Karpas-422 (cell line): Measurements from ENCODE around the gene BCL3. TPM values are rescaled to one million over a fixed set of nuclear protein-coding genes. Genes with fewer than 3 reads are reported as not detected.
"Not testable (repeated sequence)": the region's sequence is repeated elsewhere in the genome, so short reads cannot be mapped to it uniquely, and the experiment has no call there.

Experiments
- DNase-seq: peaks from one replicate; pipeline ENCODE4 v3.0.0-alpha.2; 2015
- H2AFZ ChIP-seq: fragments of 200-600 bp; sonication (generic); 2 replicates; pipeline ENCODE4 v1.6.1; 2014; ENCODE audit warnings: antibody characterized with exemption, low read length, mixed read lengths
- H3K27ac ChIP-seq: fragments of 200-600 bp; sonication (generic); 2 replicates; pipeline ENCODE4 v1.5.1; 2014; ENCODE audit warnings: mild to moderate bottlenecking, low read length, moderate library complexity
- H3K27me3 ChIP-seq: fragments of 200-600 bp; sonication (generic); 2 replicates; pipeline ENCODE4 v1.6.1; 2014; ENCODE audit warnings: low read length, mixed read lengths
- H3K36me3 ChIP-seq: fragments of 200-600 bp; sonication (generic); 2 replicates; pipeline ENCODE4 v1.6.1; 2014; ENCODE audit warnings: low read length, mixed read lengths; ENCODE audit not compliant: insufficient read depth
- H3K4me1 ChIP-seq: fragments of 200-600 bp; sonication (generic); 2 replicates; pipeline ENCODE4 v1.6.1; 2014; ENCODE audit warnings: mild to moderate bottlenecking, low read length, mixed read lengths
- H3K4me2 ChIP-seq: fragments of 200-600 bp; sonication (generic); 2 replicates; pipeline ENCODE4 v1.6.1; 2014; ENCODE audit warnings: low read length, low read depth, mild to moderate bottlenecking; ENCODE audit not compliant: poor library complexity, severe bottlenecking
- H3K4me3 ChIP-seq: fragments of 200-600 bp; sonication (generic); 2 replicates; pipeline ENCODE4 v1.5.1; 2014; ENCODE audit warnings: mild to moderate bottlenecking, antibody characterized with exemption, low read length, mixed read lengths
- H3K79me2 ChIP-seq: fragments of 200-600 bp; sonication (generic); 2 replicates; pipeline ENCODE4 v1.6.1; 2014; ENCODE audit warnings: mild to moderate bottlenecking, low read length, mixed read lengths
- H3K9ac ChIP-seq: fragments of 200-600 bp; sonication (generic); 2 replicates; pipeline ENCODE4 v1.6.0; 2014; ENCODE audit warnings: low read length
- H3K9me2 ChIP-seq: fragments of 200-600 bp; sonication (generic), shearing (Covaris generic); replicated peaks from 2 replicates; pipeline ENCODE4 v1.6.0; 2014; ENCODE audit warnings: mild to moderate bottlenecking, low read length, moderate library complexity; ENCODE audit not compliant: insufficient read depth
- H3K9me3 ChIP-seq: fragments of 300-700, 200-600 bp; sonication (generic); 2 replicates; pipeline ENCODE4 v1.6.1; 2014; ENCODE audit warnings: low read length, mixed read lengths
- H4K20me1 ChIP-seq: fragments of 200-600 bp; sonication (generic); 2 replicates; pipeline ENCODE4 v1.6.1; 2014; ENCODE audit warnings: mild to moderate bottlenecking, antibody characterized with exemption, low read length, low read depth; ENCODE audit not compliant: insufficient read depth
- total RNA-seq: library from RNA; depleted of rRNA; stranded (reverse); fragments of >200 nt; shearing (Covaris generic); gene quantifications from 2 replicates; pipeline ENCODE4 v1.2.3, GENCODE V29; 2014; ENCODE audit warnings: low replicate concordance

Gene BCL3
- total RNA-seq, 1 experiment from 2014 or later: not detected

DNA sequence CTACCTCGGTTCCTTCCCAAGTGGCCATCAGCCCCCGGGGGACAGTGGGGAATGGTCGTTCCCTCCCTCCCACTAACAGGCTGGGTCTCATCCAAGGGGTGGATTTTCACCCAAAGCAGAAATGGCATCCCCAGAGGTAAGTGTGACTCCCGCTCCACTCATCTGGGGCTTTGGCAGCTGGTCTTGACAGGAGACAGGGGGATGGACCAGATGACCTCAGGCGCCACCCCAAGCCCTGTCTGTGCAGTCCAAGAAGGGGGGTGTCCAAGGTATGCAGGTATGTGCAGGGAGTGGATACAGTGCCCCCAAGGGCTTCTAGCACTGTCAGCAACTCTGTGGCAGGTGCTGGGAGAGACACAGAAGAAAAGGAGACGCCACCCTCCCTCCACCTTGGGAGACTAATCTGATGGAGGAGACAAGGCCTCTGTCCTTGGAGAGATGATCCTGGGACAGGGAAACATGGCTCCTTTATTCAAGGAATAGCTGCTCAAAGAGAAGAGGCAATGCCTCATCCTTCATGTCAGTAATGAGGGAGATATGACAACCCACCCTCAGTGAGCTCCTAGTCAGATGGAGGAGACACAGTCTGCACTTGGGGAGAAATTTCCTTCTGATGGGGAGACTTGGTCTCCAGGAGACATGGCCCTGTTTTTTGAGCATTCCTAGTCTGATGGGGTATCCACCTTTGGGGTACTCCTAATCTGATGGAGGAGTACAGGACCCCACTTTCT is 41.8 kb upstream of the BCL3 start:
- Histone ChIP-seq H3K4me1 (no peaks in the 10 kb centered on the region), H2AFZ (no peak overlapping the region), H3K9ac (no peak overlapping the region), H3K4me3 (no peak overlapping the region), H3K36me3 (no peaks in the 10 kb centered on the region), H3K9me2 (no peaks in the 10 kb centered on the region), H3K27me3 (no peaks in the 10 kb centered on the region), H3K9me3 (no peaks in the 10 kb centered on the region), H3K27ac (no peak overlapping the region), H3K79me2 (no peaks in the 10 kb centered on the region), H3K4me2 (no peak overlapping the region), H4K20me1 (no peaks in the 10 kb centered on the region)
- no peak for DNase-seq

GRCh38 chr19:44707794-44708193 is 40.7 kb upstream of the BCL3 start:
- Histone ChIP-seq H2AFZ (no peak overlapping the region), H3K27ac (no peak overlapping the region), H3K9me2 (no peaks in the 10 kb centered on the region), H3K4me3 (no peak overlapping the region), H3K4me2 (no peak overlapping the region), H3K9ac (no peak overlapping the region), H3K4me1 (no peaks in the 10 kb centered on the region), H3K36me3 (no peaks in the 10 kb centered on the region), H4K20me1 (no peaks in the 10 kb centered on the region), H3K79me2 (no peaks in the 10 kb centered on the region), H3K9me3 (no peaks in the 10 kb centered on the region), H3K27me3 (no peaks in the 10 kb centered on the region)
- no peak for DNase-seq

- H3K4me2 ChIP-seq: no peak overlapping the region
- H2AFZ ChIP-seq: no peak overlapping the region
- H3K9me3 ChIP-seq: no peaks in the 10 kb centered on the region
- no peak overlapping the region for H3K4me3 ChIP-seq
- H4K20me1 ChIP-seq: no peaks in the 10 kb centered on the region
- no peaks in the 10 kb centered on the region for H3K9me2 ChIP-seq
- H3K79me2 ChIP-seq: no peaks in the 10 kb centered on the region
- no peak for DNase-seq
- H3K36me3 ChIP-seq: no peaks in the 10 kb centered on the region
- H3K27me3 ChIP-seq: no peaks in the 10 kb centered on the region
- H3K9ac ChIP-seq: no peak overlapping the region
- no peak overlapping the region for H3K27ac ChIP-seq
- no peaks in the 10 kb centered on the region for H3K4me1 ChIP-seq
Measured at GRCh38 chr19:44708940-44709339, 39.6 kb upstream of the BCL3 start.

DNA sequence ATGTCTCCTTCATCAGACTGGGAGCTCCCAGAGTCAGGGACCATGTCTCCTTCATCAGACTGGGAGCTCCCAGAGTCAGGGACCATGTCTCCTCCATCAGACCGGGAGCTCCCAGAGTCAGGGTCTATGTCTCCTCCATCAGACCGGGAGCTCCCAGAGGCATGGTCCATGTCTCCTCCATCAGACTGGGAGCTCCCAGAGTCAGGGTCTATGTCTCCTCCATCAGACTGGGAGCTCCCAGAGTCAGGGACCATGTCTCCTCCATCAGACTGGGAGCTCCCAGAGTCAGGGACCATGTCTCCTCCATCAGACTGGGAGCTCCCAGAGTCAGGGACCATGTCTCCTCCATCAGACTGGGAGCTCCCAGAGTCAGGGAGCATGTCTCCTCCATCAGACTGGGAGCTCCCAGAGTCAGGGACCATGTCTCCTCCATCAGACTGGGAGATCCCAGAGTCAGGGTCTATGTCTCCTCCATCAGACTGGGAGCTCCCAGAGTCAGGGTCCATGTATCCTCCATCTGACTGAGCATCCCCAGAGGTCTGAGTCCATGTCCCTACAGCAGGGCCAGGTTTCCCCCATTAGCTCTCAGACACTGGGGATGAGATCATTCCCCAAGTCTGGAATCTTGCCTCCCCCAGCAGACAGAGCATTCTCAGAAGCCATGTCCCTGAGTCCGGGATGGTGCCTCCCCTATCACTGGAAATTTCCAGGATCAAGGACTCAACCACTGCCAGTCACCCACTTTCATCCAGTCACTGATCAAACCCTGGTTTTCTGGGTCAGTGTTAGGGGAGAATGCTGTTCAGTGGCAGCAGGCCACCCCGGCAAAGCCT is 38.9 kb upstream of the BCL3 start:
- not testable (repeated sequence) for H2AFZ ChIP-seq, H3K27me3 ChIP-seq, H3K9me2 ChIP-seq, H4K20me1 ChIP-seq, H3K27ac ChIP-seq, H3K79me2 ChIP-seq, H3K9ac ChIP-seq, DNase-seq, H3K4me2 ChIP-seq, H3K36me3 ChIP-seq, H3K4me1 ChIP-seq, H3K9me3 ChIP-seq, H3K4me3 ChIP-seq

GRCh38 chr19:44710483-44710882 is 38.0 kb upstream of the BCL3 start:
- H3K9ac ChIP-seq: no peak overlapping the region
- no peak overlapping the region for H3K4me2 ChIP-seq
- H3K4me1 ChIP-seq: no peaks in the 10 kb centered on the region
- no peaks in the 10 kb centered on the region for H4K20me1 ChIP-seq
- H3K9me3 ChIP-seq: peaks cover 7% of the 10 kb centered on the region
- H3K9me2 ChIP-seq: no peaks in the 10 kb centered on the region
- no peaks in the 10 kb centered on the region for H3K27me3 ChIP-seq
- no peaks in the 10 kb centered on the region for H3K36me3 ChIP-seq
- no peak for DNase-seq
- no peak overlapping the region for H3K27ac ChIP-seq
- H3K79me2 ChIP-seq: no peaks in the 10 kb centered on the region
- no peak overlapping the region for H2AFZ ChIP-seq
- no peak overlapping the region for H3K4me3 ChIP-seq

- no peak overlapping the region for H3K4me2 ChIP-seq
- H3K9me3 ChIP-seq: peaks cover 7% of the 10 kb centered on the region
- peak; percentile 47 for DNase-seq
- H3K4me3 ChIP-seq: no peak overlapping the region
- no peak overlapping the region for H3K27ac ChIP-seq
- H3K27me3 ChIP-seq: no peaks in the 10 kb centered on the region
- H4K20me1 ChIP-seq: no peaks in the 10 kb centered on the region
- no peaks in the 10 kb centered on the region for H3K4me1 ChIP-seq
- H3K9me2 ChIP-seq: no peaks in the 10 kb centered on the region
- no peak overlapping the region for H2AFZ ChIP-seq
- H3K36me3 ChIP-seq: no peaks in the 10 kb centered on the region
- H3K79me2 ChIP-seq: no peaks in the 10 kb centered on the region
- H3K9ac ChIP-seq: no peak overlapping the region
Measured at GRCh38 chr19:44712864-44713515, 35.5 kb upstream of the BCL3 start.

GRCh38 chr19:44714597-44715169 is 33.8 kb upstream of the BCL3 start:
- Histone ChIP-seq H3K4me2 (no peak overlapping the region), H3K4me1 (no peaks in the 10 kb centered on the region), H3K79me2 (no peaks in the 10 kb centered on the region), H2AFZ (no peak overlapping the region), H3K4me3 (no peak overlapping the region), H3K27me3 (no peaks in the 10 kb centered on the region), H3K9me3 (peaks cover 7% of the 10 kb centered on the region), H3K27ac (no peak overlapping the region), H3K9me2 (no peaks in the 10 kb centered on the region), H3K9ac (no peak overlapping the region), H3K36me3 (no peaks in the 10 kb centered on the region), H4K20me1 (no peaks in the 10 kb centered on the region)
- no peak for DNase-seq

DNA sequence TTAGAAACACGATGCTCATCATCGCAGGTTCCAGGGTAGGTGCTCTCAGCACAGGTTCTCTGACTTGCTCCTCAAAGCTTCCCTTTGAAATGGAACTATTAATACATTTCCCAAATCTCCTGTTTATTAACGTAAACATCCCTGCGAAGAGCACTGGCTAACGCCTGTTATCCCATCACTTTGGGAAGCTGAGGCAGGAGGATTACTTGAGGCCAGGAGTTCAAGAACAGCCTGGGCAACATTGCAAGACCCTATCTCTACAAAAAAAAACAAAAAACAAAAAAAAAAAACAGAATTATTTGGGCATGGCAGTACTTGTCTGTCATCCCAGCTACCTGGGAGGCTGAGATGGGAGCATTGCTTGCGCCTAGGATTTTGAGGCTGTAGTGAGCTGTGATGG is 30.9 kb upstream of the BCL3 start:
- no peak overlapping the region for H2AFZ ChIP-seq
- no peaks in the 10 kb centered on the region for H4K20me1 ChIP-seq
- H3K36me3 ChIP-seq: no peaks in the 10 kb centered on the region
- H3K4me2 ChIP-seq: no peak overlapping the region
- no peak overlapping the region for H3K9ac ChIP-seq
- H3K27me3 ChIP-seq: no peaks in the 10 kb centered on the region
- no peaks in the 10 kb centered on the region for H3K79me2 ChIP-seq
- no peak overlapping the region for H3K4me3 ChIP-seq
- peaks cover 7% of the 10 kb centered on the region for H3K9me3 ChIP-seq
- H3K27ac ChIP-seq: no peak overlapping the region
- H3K4me1 ChIP-seq: peaks cover 5% of the 10 kb centered on the region
- no peaks in the 10 kb centered on the region for H3K9me2 ChIP-seq
- no peak for DNase-seq
